SK-N-SH treated with all-trans-retinoic acid at 6 μM for 48 hours (cell line): Measurements from ENCODE around the gene GRIK4.

ENCODE experiments used
- ATAC-seq: fragments of 200-7000 bp; cut with Tn5 transposase; 3 replicates; pipeline ENCODE4 v1.9.1; 2020; ENCODE audit warnings: mild to moderate bottlenecking, moderate library complexity
- ARNTL ChIP-seq: fragments of 450-650 bp; formaldehyde crosslinking; IDR thresholded peaks from 2 replicates; pipeline ENCODE4 v1.5.0; 2020; ENCODE audit warnings: low read depth, mild to moderate bottlenecking, moderate library complexity, borderline replicate concordance
- BACH2 ChIP-seq: fragments of 250-450 bp; sonication (Bioruptor Pico); IDR thresholded peaks from 2 replicates; pipeline ENCODE4 v1.9.0; 2021; ENCODE audit warnings: mild to moderate bottlenecking, borderline replicate concordance
- CSDC2 ChIP-seq: fragments of 250-450 bp; sonication (Bioruptor Pico); IDR thresholded peaks from 2 replicates; pipeline ENCODE4 v1.5.0; 2020; ENCODE audit warnings: mild to moderate bottlenecking, moderate library complexity
- ESRRG ChIP-seq: fragments of 250-450 bp; sonication (Bioruptor Pico); IDR thresholded peaks from 2 replicates; pipeline ENCODE4 v1.6.1; 2021; ENCODE audit warnings: mild to moderate bottlenecking
- GLIS3 ChIP-seq: fragments of 250-450 bp; sonication (Bioruptor Pico); IDR thresholded peaks from 2 replicates; pipeline ENCODE4 v1.5.0; 2020; ENCODE audit warnings: mild to moderate bottlenecking, moderate library complexity
- ISL1 ChIP-seq: fragments of 250-450 bp; sonication (Bioruptor Pico); IDR thresholded peaks from 2 replicates; pipeline ENCODE4 v2.1.2; 2022; ENCODE audit warnings: mild to moderate bottlenecking, moderate library complexity
- OSR1 ChIP-seq: fragments of 250-450 bp; sonication (Bioruptor Pico); IDR thresholded peaks from 2 replicates; pipeline ENCODE4 v1.8.0; 2022; ENCODE audit warnings: moderate library complexity, mild to moderate bottlenecking, inconsistent platforms
- PPARA ChIP-seq: fragments of 250-450 bp; sonication (Bioruptor Pico); IDR thresholded peaks from 2 replicates; pipeline ENCODE4 v1.5.0; 2020; ENCODE audit warnings: mild to moderate bottlenecking, borderline replicate concordance
- RARB ChIP-seq: fragments of 250-450 bp; sonication (Bioruptor Pico); IDR thresholded peaks from 2 replicates; pipeline ENCODE4 v1.8.0; 2021; ENCODE audit warnings: mild to moderate bottlenecking, moderate library complexity
- TOX ChIP-seq: fragments of 250-450 bp; sonication (Bioruptor Pico); IDR thresholded peaks from 2 replicates; pipeline ENCODE4 v1.8.0; 2021; ENCODE audit warnings: mild to moderate bottlenecking, moderate library complexity, borderline replicate concordance
- ZC3H10 ChIP-seq: fragments of 250-450 bp; sonication (Bioruptor Pico); IDR thresholded peaks from 2 replicates; pipeline ENCODE4 v1.5.1; 2021; ENCODE audit warnings: mild to moderate bottlenecking, moderate library complexity
- ZFP3 ChIP-seq: fragments of 250-450 bp; sonication (Bioruptor Pico); IDR thresholded peaks from 2 replicates; pipeline ENCODE4 v1.5.0; 2020; ENCODE audit warnings: mild to moderate bottlenecking, moderate library complexity
- ZFP30 ChIP-seq: fragments of 450-650 bp; formaldehyde crosslinking; IDR thresholded peaks from 2 replicates; pipeline ENCODE4 v1.5.0; 2022; ENCODE audit warnings: mild to moderate bottlenecking, moderate library complexity
- ZNF70 ChIP-seq: fragments of 450-650 bp; formaldehyde crosslinking; IDR thresholded peaks from 2 replicates; pipeline ENCODE4 v1.5.0; 2020; ENCODE audit warnings: mild to moderate bottlenecking, moderate library complexity
- ZNF8 ChIP-seq: fragments of 450-650 bp; formaldehyde crosslinking; IDR thresholded peaks from 2 replicates; pipeline ENCODE4 v1.5.0; 2020; ENCODE audit warnings: mild to moderate bottlenecking, moderate library complexity
- TF ChIP-seq, protein P1 (sequence below): fragments of 250-450 bp; sonication (Bioruptor Pico); IDR thresholded peaks from 2 replicates; pipeline ENCODE4 v1.8.0; 2021; ENCODE audit warnings: low read depth, mild to moderate bottlenecking, moderate library complexity, borderline replicate concordance
- TF ChIP-seq, protein P2 (sequence below): fragments of 250-450 bp; sonication (Bioruptor Pico); IDR thresholded peaks from 2 replicates; pipeline ENCODE4 v1.5.1; 2021; ENCODE audit warnings: mild to moderate bottlenecking, moderate library complexity
- TF ChIP-seq, protein P3 (sequence below): fragments of 250-450 bp; sonication (Bioruptor Pico); IDR thresholded peaks from 2 replicates; pipeline ENCODE4 v1.5.1; 2020; ENCODE audit warnings: low read depth, mild to moderate bottlenecking, moderate library complexity
- TF ChIP-seq, protein P4 (sequence below): fragments of 250-450 bp; sonication (Bioruptor Pico); IDR thresholded peaks from 2 replicates; pipeline ENCODE4 v1.5.0; 2020; ENCODE audit warnings: mild to moderate bottlenecking, moderate library complexity
- TF ChIP-seq, protein P5 (sequence below): fragments of 250-450 bp; sonication (Bioruptor Pico); IDR thresholded peaks from 2 replicates; pipeline ENCODE4 v1.8.0; 2020; ENCODE audit warnings: mild to moderate bottlenecking, moderate library complexity, borderline replicate concordance

The GRIK4 gene

DNA sequence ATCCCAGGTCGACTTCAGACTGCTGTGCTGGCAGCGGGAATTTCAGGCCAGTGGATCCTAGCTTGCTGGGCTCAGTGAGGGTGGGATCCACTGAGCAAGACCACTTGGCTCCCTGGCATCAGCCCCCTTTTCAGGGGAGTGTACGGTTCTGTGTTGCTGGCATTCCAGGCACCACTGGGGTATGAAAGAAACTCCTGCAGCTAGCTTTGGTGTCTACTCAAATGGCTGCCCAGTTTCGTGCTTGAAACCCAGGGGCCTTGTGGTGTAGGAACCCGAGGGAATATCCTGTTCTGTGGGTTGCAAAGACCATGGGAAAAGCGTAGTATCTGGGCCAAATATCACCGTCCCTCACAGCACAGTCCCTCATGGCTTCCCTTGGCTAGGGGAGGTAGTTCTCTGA, 254.8 kb downstream of the GRIK4 start:
- TF ChIP-seq ZNF70 (no peak), CSDC2 (CRISPR knock-in tag) (no peak), BACH2 (CRISPR knock-in tag) (no peak), ESRRG (CRISPR knock-in tag) (no peak)
- no peak for ATAC-seq

DNA sequence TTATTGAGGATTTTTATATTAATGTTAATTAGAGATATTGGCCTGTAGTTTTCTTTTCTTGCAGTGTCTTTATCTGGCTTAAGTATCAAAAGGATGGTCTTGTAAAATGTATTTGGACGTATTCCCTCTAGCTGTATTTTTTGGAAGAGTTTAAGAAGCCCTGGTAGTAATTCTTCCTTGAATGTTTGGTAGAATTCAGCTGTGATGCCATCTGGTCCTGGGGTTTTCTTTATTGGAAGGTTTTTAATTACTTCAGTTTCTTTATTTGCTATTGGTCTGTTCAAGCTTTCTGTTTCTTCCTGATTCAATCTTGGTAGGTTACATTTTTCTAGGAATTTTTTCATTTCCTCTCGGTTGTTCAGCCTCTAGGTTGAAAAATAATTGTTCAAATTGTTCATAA, 257.4 kb downstream of the GRIK4 start:
- no peak for ATAC-seq
- TF ChIP-seq PPARA (CRISPR knock-in tag): no peak

DNA sequence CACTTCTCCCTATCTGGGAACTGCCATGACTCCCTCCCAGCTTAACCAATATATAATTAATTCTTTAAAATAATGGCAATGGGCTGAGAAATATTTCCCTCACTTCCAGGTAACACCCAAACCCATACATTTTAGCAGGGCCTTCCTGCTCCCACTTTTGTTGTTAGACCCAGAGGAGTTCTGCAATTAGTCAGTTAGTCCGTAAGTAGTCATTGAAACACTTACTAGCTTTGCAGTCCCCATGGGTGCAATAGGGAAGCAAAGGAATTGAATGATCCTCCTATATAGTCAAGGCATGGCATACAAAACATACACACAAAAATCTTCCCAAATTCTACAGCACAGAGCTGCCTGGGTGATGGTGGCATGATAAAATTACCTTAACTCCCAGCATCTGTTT, 258.4 kb downstream of the GRIK4 start:
- TF ChIP-seq PPARA (CRISPR knock-in tag): no peak
- TF ChIP-seq, protein P1, sequence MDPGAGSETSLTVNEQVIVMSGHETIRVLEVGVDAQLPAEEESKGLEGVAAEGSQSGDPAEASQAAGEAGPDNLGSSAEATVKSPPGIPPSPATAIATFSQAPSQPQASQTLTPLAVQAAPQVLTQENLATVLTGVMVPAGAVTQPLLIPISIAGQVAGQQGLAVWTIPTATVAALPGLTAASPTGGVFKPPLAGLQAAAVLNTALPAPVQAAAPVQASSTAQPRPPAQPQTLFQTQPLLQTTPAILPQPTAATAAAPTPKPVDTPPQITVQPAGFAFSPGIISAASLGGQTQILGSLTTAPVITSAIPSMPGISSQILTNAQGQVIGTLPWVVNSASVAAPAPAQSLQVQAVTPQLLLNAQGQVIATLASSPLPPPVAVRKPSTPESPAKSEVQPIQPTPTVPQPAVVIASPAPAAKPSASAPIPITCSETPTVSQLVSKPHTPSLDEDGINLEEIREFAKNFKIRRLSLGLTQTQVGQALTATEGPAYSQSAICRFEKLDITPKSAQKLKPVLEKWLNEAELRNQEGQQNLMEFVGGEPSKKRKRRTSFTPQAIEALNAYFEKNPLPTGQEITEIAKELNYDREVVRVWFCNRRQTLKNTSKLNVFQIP (CRISPR knock-in tag): no peak
- no peak for TF ChIP-seq TOX (CRISPR knock-in tag)
- TF ChIP-seq, protein P2, sequence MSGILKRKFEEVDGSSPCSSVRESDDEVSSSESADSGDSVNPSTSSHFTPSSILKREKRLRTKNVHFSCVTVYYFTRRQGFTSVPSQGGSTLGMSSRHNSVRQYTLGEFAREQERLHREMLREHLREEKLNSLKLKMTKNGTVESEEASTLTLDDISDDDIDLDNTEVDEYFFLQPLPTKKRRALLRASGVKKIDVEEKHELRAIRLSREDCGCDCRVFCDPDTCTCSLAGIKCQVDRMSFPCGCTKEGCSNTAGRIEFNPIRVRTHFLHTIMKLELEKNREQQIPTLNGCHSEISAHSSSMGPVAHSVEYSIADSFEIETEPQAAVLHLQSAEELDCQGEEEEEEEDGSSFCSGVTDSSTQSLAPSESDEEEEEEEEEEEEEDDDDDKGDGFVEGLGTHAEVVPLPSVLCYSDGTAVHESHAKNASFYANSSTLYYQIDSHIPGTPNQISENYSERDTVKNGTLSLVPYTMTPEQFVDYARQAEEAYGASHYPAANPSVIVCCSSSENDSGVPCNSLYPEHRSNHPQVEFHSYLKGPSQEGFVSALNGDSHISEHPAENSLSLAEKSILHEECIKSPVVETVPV (CRISPR knock-in tag): no peak
- TF ChIP-seq, protein P3, sequence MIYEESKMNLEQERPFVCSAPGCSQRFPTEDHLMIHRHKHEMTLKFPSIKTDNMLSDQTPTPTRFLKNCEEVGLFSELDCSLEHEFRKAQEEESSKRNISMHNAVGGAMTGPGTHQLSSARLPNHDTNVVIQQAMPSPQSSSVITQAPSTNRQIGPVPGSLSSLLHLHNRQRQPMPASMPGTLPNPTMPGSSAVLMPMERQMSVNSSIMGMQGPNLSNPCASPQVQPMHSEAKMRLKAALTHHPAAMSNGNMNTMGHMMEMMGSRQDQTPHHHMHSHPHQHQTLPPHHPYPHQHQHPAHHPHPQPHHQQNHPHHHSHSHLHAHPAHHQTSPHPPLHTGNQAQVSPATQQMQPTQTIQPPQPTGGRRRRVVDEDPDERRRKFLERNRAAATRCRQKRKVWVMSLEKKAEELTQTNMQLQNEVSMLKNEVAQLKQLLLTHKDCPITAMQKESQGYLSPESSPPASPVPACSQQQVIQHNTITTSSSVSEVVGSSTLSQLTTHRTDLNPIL (CRISPR knock-in tag): no peak
- TF ChIP-seq ARNTL: no peak
- TF ChIP-seq, protein P4, sequence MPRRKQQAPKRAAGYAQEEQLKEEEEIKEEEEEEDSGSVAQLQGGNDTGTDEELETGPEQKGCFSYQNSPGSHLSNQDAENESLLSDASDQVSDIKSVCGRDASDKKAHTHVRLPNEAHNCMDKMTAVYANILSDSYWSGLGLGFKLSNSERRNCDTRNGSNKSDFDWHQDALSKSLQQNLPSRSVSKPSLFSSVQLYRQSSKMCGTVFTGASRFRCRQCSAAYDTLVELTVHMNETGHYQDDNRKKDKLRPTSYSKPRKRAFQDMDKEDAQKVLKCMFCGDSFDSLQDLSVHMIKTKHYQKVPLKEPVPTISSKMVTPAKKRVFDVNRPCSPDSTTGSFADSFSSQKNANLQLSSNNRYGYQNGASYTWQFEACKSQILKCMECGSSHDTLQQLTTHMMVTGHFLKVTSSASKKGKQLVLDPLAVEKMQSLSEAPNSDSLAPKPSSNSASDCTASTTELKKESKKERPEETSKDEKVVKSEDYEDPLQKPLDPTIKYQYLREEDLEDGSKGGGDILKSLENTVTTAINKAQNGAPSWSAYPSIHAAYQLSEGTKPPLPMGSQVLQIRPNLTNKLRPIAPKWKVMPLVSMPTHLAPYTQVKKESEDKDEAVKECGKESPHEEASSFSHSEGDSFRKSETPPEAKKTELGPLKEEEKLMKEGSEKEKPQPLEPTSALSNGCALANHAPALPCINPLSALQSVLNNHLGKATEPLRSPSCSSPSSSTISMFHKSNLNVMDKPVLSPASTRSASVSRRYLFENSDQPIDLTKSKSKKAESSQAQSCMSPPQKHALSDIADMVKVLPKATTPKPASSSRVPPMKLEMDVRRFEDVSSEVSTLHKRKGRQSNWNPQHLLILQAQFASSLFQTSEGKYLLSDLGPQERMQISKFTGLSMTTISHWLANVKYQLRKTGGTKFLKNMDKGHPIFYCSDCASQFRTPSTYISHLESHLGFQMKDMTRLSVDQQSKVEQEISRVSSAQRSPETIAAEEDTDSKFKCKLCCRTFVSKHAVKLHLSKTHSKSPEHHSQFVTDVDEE (CRISPR knock-in tag): no peak
- no peak for TF ChIP-seq ZC3H10 (CRISPR knock-in tag)
- TF ChIP-seq ZFP3 (CRISPR knock-in tag): no peak
- TF ChIP-seq, protein P5, sequence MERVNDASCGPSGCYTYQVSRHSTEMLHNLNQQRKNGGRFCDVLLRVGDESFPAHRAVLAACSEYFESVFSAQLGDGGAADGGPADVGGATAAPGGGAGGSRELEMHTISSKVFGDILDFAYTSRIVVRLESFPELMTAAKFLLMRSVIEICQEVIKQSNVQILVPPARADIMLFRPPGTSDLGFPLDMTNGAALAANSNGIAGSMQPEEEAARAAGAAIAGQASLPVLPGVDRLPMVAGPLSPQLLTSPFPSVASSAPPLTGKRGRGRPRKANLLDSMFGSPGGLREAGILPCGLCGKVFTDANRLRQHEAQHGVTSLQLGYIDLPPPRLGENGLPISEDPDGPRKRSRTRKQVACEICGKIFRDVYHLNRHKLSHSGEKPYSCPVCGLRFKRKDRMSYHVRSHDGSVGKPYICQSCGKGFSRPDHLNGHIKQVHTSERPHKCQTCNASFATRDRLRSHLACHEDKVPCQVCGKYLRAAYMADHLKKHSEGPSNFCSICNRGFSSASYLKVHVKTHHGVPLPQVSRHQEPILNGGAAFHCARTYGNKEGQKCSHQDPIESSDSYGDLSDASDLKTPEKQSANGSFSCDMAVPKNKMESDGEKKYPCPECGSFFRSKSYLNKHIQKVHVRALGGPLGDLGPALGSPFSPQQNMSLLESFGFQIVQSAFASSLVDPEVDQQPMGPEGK (CRISPR knock-in tag): no peak
- TF ChIP-seq GLIS3: no peak
- no peak for TF ChIP-seq RARB (CRISPR knock-in tag)
- no peak for TF ChIP-seq ZFP30 (CRISPR knock-in tag)
- TF ChIP-seq, all 23 proteins: peak for 0
- no peak for ATAC-seq

DNA sequence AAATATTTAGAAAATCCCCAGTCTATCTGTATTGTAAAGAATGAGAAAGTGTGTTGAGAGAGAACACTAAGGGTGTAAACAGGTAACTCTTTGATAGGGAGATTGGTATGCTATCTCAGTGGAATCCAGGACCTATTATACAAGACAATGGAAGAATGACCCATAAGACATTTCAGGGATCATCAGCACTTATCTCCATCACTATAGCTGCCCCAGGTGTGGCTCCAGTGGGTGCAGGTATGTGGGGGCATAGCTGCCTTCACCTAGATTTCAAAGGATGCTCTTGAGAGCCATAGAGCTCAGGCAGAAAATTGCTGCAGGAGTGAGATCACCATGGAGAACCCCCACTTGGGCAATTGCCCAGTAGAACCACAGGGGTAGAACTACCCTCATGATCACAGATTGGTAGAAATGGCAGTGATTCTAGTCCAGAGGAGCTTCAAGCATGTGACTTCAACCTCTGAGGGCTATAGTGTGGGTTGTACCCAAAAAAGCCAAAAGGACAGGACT, 260.1 kb downstream of the GRIK4 start:
- ATAC-seq: no peak
- TF ChIP-seq ARNTL: no peak
- no peak for TF ChIP-seq OSR1 (CRISPR knock-in tag)
- TF ChIP-seq ZNF8 (CRISPR knock-in tag): no peak
- no peak for TF ChIP-seq CSDC2 (CRISPR knock-in tag)
- TF ChIP-seq ISL1: no peak
- TF ChIP-seq, protein P1 (CRISPR knock-in tag): no peak
- TF ChIP-seq ZNF70: no peak
- TF ChIP-seq, protein P5 (CRISPR knock-in tag): no peak
